GM23338 (cell line): ENCODE measurements around the gene FBXL17.

Experiments
- ZNF331 ChIP-seq: fragments of 250-450 bp; sonication (Bioruptor Pico); IDR thresholded peaks from 2 replicates; pipeline ENCODE4 v1.5.0; 2020; ENCODE audit warnings: low read depth, mild to moderate bottlenecking, moderate library complexity
- TF ChIP-seq, protein P1 (sequence below), 2 experiments: fragments of 200-600 bp in 1 of 2; sonication (generic) in 1 of 2; conservative IDR thresholded peaks; 2 replicates each; pipeline versions ENCODE4 v1.5.1 to v1.6.1; 2016 to 2017; ENCODE audit warnings: antibody characterized with exemption in 2 of 2, low read depth in 2 of 2, mild to moderate bottlenecking in 2 of 2, moderate library complexity in 1 of 2

GRCh38 chr5:108101821-108102220 is 280.1 kb downstream of the FBXL17 start:
- TF ChIP-seq, protein P1, sequence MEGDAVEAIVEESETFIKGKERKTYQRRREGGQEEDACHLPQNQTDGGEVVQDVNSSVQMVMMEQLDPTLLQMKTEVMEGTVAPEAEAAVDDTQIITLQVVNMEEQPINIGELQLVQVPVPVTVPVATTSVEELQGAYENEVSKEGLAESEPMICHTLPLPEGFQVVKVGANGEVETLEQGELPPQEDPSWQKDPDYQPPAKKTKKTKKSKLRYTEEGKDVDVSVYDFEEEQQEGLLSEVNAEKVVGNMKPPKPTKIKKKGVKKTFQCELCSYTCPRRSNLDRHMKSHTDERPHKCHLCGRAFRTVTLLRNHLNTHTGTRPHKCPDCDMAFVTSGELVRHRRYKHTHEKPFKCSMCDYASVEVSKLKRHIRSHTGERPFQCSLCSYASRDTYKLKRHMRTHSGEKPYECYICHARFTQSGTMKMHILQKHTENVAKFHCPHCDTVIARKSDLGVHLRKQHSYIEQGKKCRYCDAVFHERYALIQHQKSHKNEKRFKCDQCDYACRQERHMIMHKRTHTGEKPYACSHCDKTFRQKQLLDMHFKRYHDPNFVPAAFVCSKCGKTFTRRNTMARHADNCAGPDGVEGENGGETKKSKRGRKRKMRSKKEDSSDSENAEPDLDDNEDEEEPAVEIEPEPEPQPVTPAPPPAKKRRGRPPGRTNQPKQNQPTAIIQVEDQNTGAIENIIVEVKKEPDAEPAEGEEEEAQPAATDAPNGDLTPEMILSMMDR (conservative IDR thresholded peaks at IDR 0.05; ENCODE audit: low read depth in 2 of 2), result no peak
- no peak for TF ChIP-seq ZNF331
